ENCODE results near the gene RUNX2. TPM values are rescaled to one million over a fixed set of nuclear protein-coding genes. Genes with fewer than 3 reads are reported as not detected.

RUNX2 gene
- total and polyA plus RNA-seq, 2 of the 8 experiments (the other 6 are each of a cell fraction or from before 2014, with no cell fraction given): 0.26 to 1.2 TPM

DNA sequence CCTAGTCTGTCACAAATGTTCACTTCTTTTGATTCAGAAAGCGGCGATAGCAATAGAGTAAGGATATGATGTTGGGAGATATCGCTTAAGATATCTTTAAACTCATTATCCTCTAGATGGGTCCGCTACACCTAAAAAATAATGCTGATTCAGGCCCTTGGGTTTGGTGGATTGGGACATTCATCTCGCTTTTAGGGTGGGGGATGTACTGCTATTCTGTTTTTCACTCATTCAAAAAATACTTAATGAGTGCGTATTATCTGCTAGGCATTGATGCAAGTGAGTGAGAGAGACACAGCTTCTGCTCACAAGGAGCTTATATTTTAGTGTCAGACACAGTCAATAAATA is 167.9 kb downstream of the RUNX2 start:
- H3K79me2 ChIP-seq (ENCODE audit: control insufficient read depth in 1 of 2, insufficient read depth in 2 of 2, low read length in 2 of 2): no peaks in the 10 kb centered on the region
- H3K56ac ChIP-seq (replicated peaks; ENCODE audit: insufficient read length, low read depth, low read length): no peak overlapping the region
- FAIRE-seq: no peak
- no peak overlapping the region for H4K8ac ChIP-seq (ENCODE audit: extremely low read depth, insufficient read depth, low read length)
- DNase-seq (ENCODE audit: low read depth in 1 of 2, low spot score in 2 of 2): no peak
- H2AFZ ChIP-seq (ENCODE audit: low read length): no peak overlapping the region
- peaks cover 0 to 3% (median 0%) of the 10 kb centered on the region in 4 experiments; a peak in 1 of 7 replicates for H3K4me1 ChIP-seq (replicated peaks in 1 of 4; ENCODE audit: control insufficient read depth in 3 of 4, insufficient read depth in 4 of 4, low read length in 3 of 4)
- no peak overlapping the region for H3K18ac ChIP-seq (ENCODE audit: extremely low read depth, low read length)
- H3K27ac ChIP-seq (ENCODE audit: low read depth, low read length): no peak overlapping the region
- no peaks in the 10 kb centered on the region for H3K27me3 ChIP-seq (replicated peaks in 1 of 4; ENCODE audit: control insufficient read depth in 3 of 4, extremely low read depth in 1 of 4, insufficient read depth in 3 of 4, low read length in 3 of 4)
- no peak overlapping the region for H2BK12ac ChIP-seq (ENCODE audit: low read depth, low read length)
- no peaks in the 10 kb centered on the region for H3K23me2 ChIP-seq (ENCODE audit: low read depth, low read length)
- H4K5ac ChIP-seq (ENCODE audit: insufficient read length, low read depth, low read length): no peak overlapping the region
- H3K9me3 ChIP-seq (ENCODE audit: insufficient read depth in 2 of 2, low read depth in 1 of 2, low read length in 1 of 2): no peaks in the 10 kb centered on the region
- no peak overlapping the region for H3K4me3 ChIP-seq (ENCODE audit: extremely low read depth in 1 of 4, insufficient read depth in 2 of 4, low read depth in 3 of 4, low read length in 4 of 4)
- H4K20me1 ChIP-seq (replicated peaks in 1 of 2; ENCODE audit: control insufficient read depth in 1 of 2, insufficient read depth in 2 of 2, low read length in 2 of 2): no peaks in the 10 kb centered on the region
- WGBS, 2 experiments (ENCODE audit: extremely low coverage in 1 of 2, insufficient coverage in 1 of 2, insufficient read length in 1 of 2, insufficient replicate concordance in 2 of 2, low coverage in 1 of 2, low lambda C conversion rate in 2 of 2, missing lambda C conversion rate in 1 of 2): 86% methylated on average over 6 of the region's 6 CpGs; no CpG with 5 or more reads in 1 of the 2 experiments
- H2AK5ac ChIP-seq (ENCODE audit: low read depth, low read length): no peak overlapping the region
- H3K4me2 ChIP-seq (ENCODE audit: insufficient read depth in 1 of 2, low read depth in 2 of 2, low read length in 2 of 2): no peak overlapping the region
- no peak overlapping the region for H2BK20ac ChIP-seq (ENCODE audit: low read length)
- H4K91ac ChIP-seq (replicated peaks; ENCODE audit: insufficient read length, low read length): no peak overlapping the region
- H3K23ac ChIP-seq (ENCODE audit: insufficient read length): no peak overlapping the region
- H3K79me1 ChIP-seq (ENCODE audit: low read depth, low read length): no peaks in the 10 kb centered on the region
- H3K36me3 ChIP-seq (ENCODE audit: control insufficient read depth in 2 of 4, insufficient read depth in 4 of 4, low read length in 3 of 4): no peaks in the 10 kb centered on the region
- no peak overlapping the region for H2BK5ac ChIP-seq (ENCODE audit: low read depth, low read length)
- ChIA-PET POLR2A (ENCODE audit: partially characterized antibody) (interaction anchor here (1.1 kb wide), 1 partner anchor 9 kb away, joined by 3 read pairs; no protein-coding TSS in a partner anchor), CTCF (ENCODE audit: partially characterized antibody) (interaction anchor here (0.9 kb wide), 1 partner anchor 26 kb away, joined by 3 read pairs; no protein-coding TSS in a partner anchor)
- no peak overlapping the region for H2BK120ac ChIP-seq (replicated peaks; ENCODE audit: low read depth, low read length)
- H3K4ac ChIP-seq (replicated peaks; ENCODE audit: insufficient read length, low read depth, low read length): no peak overlapping the region
- no peak overlapping the region for H3K14ac ChIP-seq (ENCODE audit: insufficient read length)
- no peak overlapping the region for H2BK15ac ChIP-seq (ENCODE audit: low read length)
- no peak overlapping the region for H3K9ac ChIP-seq (replicated peaks in 1 of 4; ENCODE audit: extremely low read depth in 1 of 4, low read depth in 3 of 4, low read length in 3 of 4)
- no peak for TF ChIP-seq CEBPB (IDR thresholded peaks at IDR 0.05; ENCODE audit: low read depth, low read length)

Data from H1 (cell line).